Stomach (tissue), 4 donors: ENCODE measurements around the gene TCN2.

ENCODE experiments used
- POLR2A ChIP-seq, 4 donors: fragments of 450-650 bp; IDR thresholded peaks; one replicate each; pipeline ENCODE4 v1.6.1; 2016; ENCODE audit warnings: antibody characterized with exemption in 4 of 4, control low read depth in 2 of 4, mild to moderate bottlenecking in 1 of 4, moderate library complexity in 1 of 4
- POLR2AphosphoS5 ChIP-seq, 3 donors: sonication (generic); formaldehyde crosslinking; IDR thresholded peaks; one replicate each; pipeline ENCODE4 v1.6.1; 2016; ENCODE audit warnings: antibody characterized with exemption in 3 of 3
- TF ChIP-seq, protein P1 (sequence below), 7 experiments: fragments of 450-650 bp in 4 of 7; fragments of 200-600 bp in 3 of 7; sonication (generic) in 3 of 7; IDR thresholded peaks; one replicate each; pipeline ENCODE4 v1.5.1; 2016 to 2019; ENCODE audit warnings: antibody characterized with exemption in 7 of 7, control low read depth in 2 of 7, mild to moderate bottlenecking in 1 of 7

DNA sequence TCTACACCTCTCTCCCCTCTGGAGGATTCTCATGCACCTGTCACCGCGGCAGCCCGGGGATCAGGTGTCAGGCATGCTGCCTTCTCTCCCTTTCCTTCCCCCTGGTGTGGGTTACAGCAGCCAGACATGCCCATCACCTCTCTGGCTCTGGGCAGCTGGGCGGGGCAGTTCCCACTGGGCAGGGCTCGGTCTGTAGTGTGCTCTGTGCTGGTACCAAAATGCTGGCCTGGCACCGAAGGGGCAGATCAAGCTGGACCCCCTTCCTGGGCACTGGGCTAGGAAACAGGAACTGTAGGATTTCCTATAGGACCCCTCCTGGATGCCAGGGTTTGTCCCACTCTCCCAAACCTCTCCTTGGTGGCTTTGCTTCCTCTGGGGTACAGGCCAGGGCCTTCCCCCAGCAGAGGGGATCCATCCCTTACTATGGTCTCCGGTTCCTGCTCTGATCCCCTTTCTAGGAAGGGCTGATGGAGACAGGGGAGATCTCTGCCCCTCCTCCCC lies 33.3 kb upstream of the TCN2 start:
- TF ChIP-seq, protein P1, sequence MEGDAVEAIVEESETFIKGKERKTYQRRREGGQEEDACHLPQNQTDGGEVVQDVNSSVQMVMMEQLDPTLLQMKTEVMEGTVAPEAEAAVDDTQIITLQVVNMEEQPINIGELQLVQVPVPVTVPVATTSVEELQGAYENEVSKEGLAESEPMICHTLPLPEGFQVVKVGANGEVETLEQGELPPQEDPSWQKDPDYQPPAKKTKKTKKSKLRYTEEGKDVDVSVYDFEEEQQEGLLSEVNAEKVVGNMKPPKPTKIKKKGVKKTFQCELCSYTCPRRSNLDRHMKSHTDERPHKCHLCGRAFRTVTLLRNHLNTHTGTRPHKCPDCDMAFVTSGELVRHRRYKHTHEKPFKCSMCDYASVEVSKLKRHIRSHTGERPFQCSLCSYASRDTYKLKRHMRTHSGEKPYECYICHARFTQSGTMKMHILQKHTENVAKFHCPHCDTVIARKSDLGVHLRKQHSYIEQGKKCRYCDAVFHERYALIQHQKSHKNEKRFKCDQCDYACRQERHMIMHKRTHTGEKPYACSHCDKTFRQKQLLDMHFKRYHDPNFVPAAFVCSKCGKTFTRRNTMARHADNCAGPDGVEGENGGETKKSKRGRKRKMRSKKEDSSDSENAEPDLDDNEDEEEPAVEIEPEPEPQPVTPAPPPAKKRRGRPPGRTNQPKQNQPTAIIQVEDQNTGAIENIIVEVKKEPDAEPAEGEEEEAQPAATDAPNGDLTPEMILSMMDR (IDR thresholded peaks at IDR 0.05), result no peak
- TF ChIP-seq POLR2AphosphoS5 (IDR thresholded peaks at IDR 0.05), result no peak
- TF ChIP-seq POLR2A (IDR thresholded peaks at IDR 0.05), result no peak
